Measurements from ENCODE around the gene CYBC1.

Gene CYBC1

DNA sequence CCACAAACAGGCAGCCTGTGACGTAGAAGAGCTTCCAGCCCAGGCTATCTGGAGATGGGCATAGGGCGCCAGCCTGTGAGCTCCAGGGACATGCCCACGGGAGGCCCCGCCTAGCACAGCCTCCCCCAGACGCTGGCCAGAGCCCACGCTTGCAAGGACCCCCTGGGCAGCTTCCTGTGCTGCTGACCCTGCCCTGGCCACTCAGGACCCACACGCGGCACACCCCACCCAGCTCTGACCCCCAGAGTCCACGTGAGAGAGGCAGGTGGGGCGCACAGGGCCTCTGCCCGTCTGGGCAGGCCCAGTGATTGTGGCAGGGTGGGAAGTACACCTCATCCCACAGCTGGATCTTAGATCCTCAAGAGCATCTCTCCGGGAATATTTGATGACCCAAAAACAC lies 3.9 kb downstream of the CYBC1 start:
- no peak for DNase-seq

GRCh38 chr17:82446124-82446523 lies 4.4 kb downstream of the CYBC1 start:
- DNase-seq, result no peak

GRCh38 chr17:82445542-82445941 lies 5.0 kb downstream of the CYBC1 start:
- no peak for DNase-seq

DNA sequence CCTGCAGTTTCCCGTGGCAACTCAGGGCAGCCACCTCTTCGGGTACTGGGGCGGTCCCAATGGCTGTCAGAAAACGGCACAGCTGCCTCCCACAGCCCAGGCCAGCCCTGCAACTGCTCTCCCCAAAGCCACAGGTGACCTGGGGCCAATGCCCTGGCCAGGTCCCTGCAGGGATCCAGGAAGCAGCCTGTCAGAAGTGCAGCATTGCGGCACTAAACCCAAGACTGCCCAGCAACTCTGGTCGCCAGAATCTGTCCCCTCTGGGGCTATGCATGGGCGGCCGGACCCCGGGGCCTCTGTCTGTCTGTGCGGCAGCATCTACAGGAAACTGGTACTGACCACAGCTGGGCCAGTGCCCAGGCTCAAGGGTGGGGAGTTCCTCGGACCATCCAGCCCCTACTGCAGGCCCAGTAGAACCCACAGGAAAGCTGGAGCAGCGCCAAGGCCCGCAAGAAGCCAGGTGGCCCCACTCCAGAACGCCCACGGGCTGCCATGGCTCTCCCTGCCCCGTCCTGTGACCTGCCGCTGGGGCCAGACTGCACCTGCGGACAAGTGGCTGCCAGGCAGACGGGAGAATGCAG lies 5.5 kb downstream of the CYBC1 start:
- DNase-seq, result no peak

GRCh38 chr17:82444284-82444893 lies 6.2 kb downstream of the CYBC1 start:
- no peak for DNase-seq

- no peak for DNase-seq
Measured at GRCh38 chr17:82443465-82444283, 6.9 kb downstream of the CYBC1 start.

DNA sequence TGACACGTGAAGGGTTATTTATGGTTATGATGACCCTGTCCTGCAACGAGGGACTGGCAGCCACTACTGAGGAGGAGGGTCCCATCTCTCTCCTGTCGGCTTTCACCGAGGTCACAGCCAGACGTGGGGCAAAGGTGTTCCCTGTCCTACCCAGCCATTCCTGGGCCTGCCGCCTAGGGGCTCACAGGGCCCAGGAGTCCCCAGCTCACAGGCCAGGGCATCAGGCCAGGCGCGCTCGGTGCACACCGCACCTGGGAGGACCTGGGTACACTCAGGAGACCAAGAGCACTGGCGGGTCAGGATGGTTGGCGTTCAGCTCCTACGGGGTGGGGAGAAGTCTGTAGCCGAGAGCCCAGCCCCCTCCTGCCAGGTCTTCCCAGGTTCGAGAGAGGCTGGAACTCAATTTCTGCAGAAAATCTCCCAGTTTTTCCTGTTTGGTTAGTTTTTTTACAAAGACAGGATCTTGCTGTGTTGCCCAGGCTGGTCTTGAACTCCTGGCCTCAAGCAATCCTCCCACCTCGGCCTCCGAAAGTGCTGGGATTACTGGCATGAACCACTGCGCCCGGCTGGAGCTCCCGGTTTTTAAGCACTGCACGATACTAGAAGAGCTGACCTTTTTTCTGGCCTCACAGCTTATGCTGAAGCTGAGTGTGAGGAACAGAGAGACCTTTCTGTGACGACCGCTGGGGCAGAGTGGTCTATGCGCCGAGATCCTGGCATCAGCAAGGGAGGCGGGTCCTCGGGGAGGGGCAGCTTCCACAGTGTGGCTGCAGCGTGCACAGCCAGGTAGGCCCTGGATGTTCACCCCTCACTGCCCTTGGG lies 7.7 kb downstream of the CYBC1 start:
- no peak for DNase-seq

DNA sequence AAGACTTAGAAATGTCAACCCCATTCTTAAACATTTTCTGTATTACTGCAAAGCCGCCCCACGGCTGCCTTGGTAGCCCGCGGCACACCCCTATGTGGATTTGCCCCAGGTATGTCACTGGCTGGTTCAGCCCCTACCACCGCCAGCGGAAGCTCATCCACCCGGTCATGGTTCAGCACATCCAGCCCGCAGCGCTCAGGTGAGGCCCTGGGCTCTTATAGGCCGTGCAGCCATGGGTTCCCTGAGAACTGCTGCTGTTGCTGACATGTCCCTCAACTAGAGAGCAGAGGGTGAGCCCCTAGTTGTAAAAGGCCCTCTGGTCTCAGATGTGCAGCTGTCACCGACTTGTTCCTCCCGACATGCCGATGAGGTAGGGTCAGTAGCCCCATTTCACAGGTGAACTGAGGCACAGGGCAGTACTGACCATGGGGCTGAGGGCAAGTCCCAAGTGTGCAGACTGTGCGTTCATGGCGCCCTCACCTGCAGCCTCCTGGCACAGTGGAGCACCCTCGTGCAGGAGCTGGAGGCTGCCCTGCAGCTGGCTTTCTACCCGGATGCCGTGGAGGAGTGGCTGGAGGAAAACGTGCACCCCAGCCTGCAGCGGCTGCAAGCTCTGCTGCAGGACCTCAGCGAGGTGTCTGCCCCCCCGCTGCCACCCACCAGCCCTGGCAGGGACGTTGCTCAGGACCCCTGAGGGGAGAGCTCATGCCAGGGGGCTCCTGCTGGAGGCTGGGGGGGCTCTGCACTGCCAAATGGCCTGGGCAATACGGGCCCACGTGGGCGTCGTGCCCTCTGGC lies 8.7 kb downstream of the CYBC1 start:
- no peak for DNase-seq

- DNase-seq, result no peak
Measured at GRCh38 chr17:82440991-82441627, 9.4 kb downstream of the CYBC1 start.

DNA sequence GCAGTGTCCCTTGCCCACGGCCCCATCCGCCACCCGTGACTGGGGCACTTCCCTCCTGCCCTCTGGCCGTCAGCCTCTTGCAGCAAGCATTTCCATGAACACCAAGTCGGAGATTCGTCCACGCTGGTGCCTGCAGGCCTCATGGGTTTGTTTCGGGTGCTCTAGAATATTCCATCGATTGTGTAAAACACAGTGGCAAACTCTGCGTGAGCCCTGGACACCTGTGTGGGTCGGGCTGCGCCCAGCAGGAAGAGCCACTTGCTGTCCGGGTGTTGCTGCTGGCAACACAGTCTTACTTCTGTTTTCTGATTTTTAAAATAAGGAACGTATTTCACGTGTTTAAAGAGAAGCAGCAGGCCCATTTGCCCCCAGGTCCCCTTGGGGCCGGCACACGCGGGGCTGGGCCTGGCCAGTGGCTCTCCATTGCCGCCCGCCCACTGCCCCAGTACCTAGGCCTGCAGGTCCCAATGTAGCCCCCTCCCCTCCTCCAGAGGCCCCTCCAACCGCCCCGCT lies 10.0 kb downstream of the CYBC1 start:
- no peak for DNase-seq

DNA sequence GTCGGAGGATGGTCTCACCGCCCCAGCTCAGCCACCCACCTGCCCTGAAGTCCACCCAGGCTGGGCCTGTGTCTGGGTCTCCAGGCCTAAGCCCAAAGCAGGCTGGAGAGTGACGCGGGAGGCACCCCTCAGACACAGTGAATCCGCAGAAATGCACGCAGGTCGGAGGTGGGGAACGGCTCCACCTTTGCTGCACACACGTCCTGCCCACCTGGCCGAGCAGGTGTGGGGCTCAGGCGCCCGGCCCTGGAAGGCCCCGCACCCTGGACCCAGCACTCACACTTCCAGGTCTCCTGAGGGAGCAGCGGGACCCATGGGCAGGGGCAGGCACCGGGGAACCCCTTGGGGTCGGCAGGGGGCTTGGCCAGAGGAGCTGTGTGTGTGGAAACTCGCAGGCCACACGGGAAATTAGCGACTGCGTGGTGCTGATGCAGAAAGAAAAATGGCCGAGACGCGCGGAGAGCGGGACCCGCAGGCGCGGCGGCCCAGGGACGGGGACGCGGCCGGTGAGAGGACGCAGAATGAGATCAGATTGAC lies 10.7 kb downstream of the CYBC1 start:
- no peak for DNase-seq

DNA sequence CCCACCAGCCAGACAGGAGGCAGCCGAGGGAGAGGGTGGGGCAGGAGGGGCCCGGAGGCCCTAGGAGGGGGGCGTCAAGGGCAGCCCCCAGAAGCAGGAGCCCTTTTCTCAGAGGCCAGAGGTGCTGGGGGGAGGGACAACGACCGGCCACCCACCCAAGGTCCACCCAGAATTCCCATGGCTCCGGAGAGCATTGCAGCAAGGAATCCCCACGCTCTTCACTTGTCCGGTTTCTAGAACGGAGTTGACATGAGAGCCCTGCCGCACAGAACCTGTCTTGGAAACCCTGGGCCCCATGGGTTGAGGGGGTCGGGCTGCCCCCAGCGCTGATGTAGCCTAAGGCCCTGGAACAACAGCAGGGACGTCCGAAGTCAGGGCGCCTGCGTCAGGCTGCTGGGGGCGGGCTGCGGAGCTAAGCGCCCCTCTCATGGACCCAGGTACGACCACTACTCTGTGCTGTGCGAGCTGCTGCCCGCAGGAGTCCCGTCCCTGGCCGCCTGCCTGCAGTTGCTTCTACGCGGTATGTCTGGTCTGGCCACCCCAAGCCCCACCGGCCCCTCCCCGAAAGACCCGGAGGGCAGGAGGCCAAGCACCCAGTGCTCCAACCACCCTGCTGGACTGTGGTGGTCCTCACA lies 11.2 kb downstream of the CYBC1 start:
- DNase-seq, result no peak

- no peak for DNase-seq
Measured at GRCh38 chr17:82438401-82439193, 12.0 kb downstream of the CYBC1 start.

DNA sequence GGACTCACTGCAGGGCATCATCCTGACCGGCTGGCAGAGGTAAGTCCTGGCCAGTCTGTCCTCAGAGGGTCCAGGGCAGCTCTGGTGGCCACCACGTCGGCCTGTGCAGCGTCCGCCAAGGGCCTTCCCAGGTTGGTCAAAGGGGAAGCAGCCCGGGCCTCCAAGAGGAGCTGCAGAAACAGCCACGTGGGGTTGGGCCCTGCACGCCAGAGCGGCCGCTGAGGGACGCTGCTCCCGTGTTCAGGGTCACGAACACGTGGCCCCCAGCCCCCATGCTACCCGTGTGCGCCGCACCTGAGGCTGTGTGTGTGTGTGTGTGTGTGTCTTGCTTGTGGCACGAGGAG lies 13.3 kb downstream of the CYBC1 start:
- no peak for DNase-seq

GRCh38 chr17:82436601-82437324 lies 13.8 kb downstream of the CYBC1 start:
- no peak for DNase-seq

GRCh38 chr17:82435601-82436583 lies 14.7 kb downstream of the CYBC1 start:
- DNase-seq, result no peak

- no peak for DNase-seq
Measured at GRCh38 chr17:82435103-82435502, 15.4 kb downstream of the CYBC1 start.

- DNase-seq, result no peak
Measured at GRCh38 chr17:82434216-82434565, 16.4 kb downstream of the CYBC1 start.

Measured in NCI-H2081 (cell line).